ENCODE data around the gene SGMS1.
"Not testable (repeated sequence)": the region's sequence is repeated elsewhere in the genome, so short reads cannot be mapped to it uniquely, and the experiment has no call there.

Gene SGMS1

GRCh38 chr10:50554376-50554994 lies 69.3 kb downstream of the SGMS1 start:
- TF ChIP-seq, protein P1, sequence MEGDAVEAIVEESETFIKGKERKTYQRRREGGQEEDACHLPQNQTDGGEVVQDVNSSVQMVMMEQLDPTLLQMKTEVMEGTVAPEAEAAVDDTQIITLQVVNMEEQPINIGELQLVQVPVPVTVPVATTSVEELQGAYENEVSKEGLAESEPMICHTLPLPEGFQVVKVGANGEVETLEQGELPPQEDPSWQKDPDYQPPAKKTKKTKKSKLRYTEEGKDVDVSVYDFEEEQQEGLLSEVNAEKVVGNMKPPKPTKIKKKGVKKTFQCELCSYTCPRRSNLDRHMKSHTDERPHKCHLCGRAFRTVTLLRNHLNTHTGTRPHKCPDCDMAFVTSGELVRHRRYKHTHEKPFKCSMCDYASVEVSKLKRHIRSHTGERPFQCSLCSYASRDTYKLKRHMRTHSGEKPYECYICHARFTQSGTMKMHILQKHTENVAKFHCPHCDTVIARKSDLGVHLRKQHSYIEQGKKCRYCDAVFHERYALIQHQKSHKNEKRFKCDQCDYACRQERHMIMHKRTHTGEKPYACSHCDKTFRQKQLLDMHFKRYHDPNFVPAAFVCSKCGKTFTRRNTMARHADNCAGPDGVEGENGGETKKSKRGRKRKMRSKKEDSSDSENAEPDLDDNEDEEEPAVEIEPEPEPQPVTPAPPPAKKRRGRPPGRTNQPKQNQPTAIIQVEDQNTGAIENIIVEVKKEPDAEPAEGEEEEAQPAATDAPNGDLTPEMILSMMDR (conservative IDR thresholded peaks at IDR 0.05; ENCODE audit: low read depth): no peak
- CTCF ChIA-PET: interaction anchor here (0.5 kb wide), 1 partner anchor 149 kb away, joined by 3 read pairs; no protein-coding TSS in a partner anchor
- DNase-seq (ENCODE audit: low spot score): no peak
- no peak overlapping the region for H3K27ac ChIP-seq
- POLR2A ChIA-PET (ENCODE audit: low non-redundant PET): no interaction called here

DNA sequence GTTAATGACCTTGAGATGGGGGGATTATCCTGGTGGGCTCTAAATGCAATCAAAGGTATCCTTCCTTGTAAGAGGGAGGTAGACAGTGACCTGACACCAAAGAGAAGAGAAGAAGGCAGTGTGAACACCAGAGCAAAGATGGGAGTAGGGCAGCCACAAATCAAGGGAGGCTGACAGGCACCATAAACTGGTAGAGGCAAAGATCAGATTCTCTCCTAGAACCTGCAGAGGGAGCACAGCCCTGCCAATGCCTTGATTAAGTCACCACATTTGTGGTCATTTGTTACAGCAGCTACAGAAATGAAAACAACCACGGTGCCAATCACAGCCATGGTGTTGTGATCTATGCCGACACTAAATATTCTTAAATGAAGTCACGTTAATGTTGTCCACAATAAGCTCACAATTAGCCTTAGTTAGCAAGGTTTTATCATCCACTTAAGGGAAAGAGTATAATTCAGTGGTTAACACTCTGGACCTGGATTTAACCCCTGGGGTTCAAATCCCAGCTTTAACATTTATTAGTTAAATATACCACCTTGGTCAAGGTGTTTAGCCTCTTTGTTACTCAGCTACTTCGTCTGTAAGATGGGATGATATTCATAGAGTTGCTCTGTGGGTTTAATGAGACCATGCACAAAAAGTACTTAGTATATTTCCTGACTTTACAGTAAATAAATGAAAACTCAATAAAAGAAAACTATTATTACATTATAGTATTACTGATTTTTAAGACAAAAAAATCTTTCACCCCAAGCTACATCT lies 70.8 kb downstream of the SGMS1 start:
- CTCF ChIA-PET: interaction anchor here (0.6 kb wide), 1 partner anchor 23 kb away, joined by 8 read pairs; no protein-coding TSS in a partner anchor

DNA sequence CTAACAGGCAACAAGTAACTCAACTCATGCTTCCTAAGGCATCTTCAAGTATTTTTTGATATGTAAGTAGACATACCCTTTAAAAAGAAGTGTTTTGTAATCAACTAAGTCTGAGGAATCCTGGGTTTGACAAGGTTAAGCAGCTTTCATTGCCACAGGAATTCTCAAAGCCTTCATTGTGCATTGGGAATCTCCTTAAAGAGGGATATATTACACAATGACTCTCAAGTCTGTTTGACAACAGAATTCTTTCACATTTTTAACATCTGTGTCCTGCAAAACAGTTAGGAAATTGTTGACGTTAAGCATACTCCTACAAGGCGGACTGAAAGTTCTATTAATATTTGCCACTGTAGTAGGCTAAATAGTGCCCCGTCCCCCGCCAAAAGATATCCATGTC lies 71.4 kb downstream of the SGMS1 start:
- DNase-seq (ENCODE audit: low spot score): no peak
- TF ChIP-seq, protein P1 (conservative IDR thresholded peaks at IDR 0.05; ENCODE audit: low read depth): no peak
- ChIA-PET CTCF (no interaction called here), POLR2A (ENCODE audit: low non-redundant PET) (no interaction called here)
- no peak overlapping the region for H3K27ac ChIP-seq

More for the DNA sequence above, 70.8 kb downstream of the SGMS1 start:
- H3K27ac ChIP-seq: no peak overlapping the region
- POLR2A ChIA-PET (ENCODE audit: low non-redundant PET): no interaction called here
- TF ChIP-seq, protein P1 (conservative IDR thresholded peaks at IDR 0.05; ENCODE audit: low read depth): no peak
- DNase-seq (ENCODE audit: low spot score): no peak

DNA sequence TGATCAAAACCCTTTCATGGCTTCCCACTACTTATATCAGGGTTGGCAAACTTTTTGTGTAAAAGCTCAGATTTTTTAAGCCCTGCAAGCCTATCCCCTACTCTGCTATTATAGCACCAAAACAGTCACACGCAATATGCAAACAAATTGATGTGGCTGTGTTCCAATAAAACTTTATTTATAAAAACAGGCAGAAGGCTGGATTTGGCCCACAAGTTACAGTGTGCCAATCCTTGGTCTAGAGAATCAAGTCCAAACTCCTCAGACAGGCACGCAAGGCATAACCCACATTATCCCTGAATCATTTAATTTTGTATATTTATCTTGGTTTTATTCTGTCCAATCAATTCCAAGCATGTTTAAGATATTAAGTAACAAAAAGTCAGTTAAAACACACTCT lies 71.9 kb downstream of the SGMS1 start:
- TF ChIP-seq, protein P1 (conservative IDR thresholded peaks at IDR 0.05; ENCODE audit: low read depth): no peak
- ChIA-PET POLR2A (ENCODE audit: low non-redundant PET) (no interaction called here), CTCF (no interaction called here)
- DNase-seq (ENCODE audit: low spot score): no peak
- no peak overlapping the region for H3K27ac ChIP-seq

- no peak overlapping the region for H3K27ac ChIP-seq
- TF ChIP-seq, protein P1 (conservative IDR thresholded peaks at IDR 0.05; ENCODE audit: low read depth): no peak
- DNase-seq (ENCODE audit: low spot score): no peak
- CTCF ChIA-PET: no interaction called here
- POLR2A ChIA-PET (ENCODE audit: low non-redundant PET): no interaction called here
Observed at GRCh38 chr10:50550291-50550839, 73.4 kb downstream of the SGMS1 start.

GRCh38 chr10:50549186-50549585 lies 74.6 kb downstream of the SGMS1 start:
- POLR2A ChIA-PET (ENCODE audit: low non-redundant PET); DNase-seq (ENCODE audit: low spot score); H3K27ac ChIP-seq; CTCF ChIA-PET: not testable (repeated sequence)

- H3K27ac ChIP-seq; POLR2A ChIA-PET (ENCODE audit: low non-redundant PET); DNase-seq (ENCODE audit: low spot score); CTCF ChIA-PET: not testable (repeated sequence)
Observed at GRCh38 chr10:50548481-50548880, 75.3 kb downstream of the SGMS1 start.

GRCh38 chr10:50546287-50546686 lies 77.5 kb downstream of the SGMS1 start:
- CTCF ChIA-PET; H3K27ac ChIP-seq; POLR2A ChIA-PET (ENCODE audit: low non-redundant PET); DNase-seq (ENCODE audit: low spot score): not testable (repeated sequence)
